ENCODE data around the gene PPP2R2B.

PPP2R2B gene

DNA sequence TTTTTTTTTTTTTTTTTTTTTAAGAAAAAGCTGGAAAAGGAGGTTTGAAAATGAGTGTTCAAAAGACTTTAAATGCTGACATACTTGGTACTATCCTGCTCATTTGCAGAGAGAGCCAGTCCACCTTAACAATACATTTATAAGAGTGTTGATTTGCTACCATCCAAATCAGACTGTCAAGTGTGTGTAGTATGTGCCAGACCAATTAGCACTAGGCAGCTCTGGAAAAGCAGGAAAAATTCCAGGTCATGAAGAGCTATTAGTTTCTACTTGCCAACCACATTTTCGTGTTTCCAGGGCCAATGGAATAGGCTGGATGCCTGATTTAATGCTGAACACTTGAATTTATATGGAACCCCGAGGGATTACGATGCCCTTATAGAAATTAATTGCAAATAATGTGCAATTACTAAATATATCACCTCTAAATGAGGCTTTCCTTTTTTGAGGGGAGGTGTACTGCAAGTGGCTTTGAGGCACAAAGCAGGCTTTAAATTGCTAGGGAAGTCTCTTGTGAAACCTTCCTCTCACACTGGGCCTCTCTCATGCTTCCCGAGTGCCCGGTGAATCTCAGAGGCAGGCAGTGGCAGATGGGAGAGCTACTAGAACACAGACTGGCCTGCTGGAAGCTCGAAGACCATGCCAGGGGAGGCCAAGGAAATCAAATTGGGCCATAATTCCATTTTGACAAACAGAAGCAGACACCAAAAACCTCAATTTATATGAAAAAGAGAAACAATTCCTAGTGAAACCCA, 178.7 kb downstream of the PPP2R2B start:
- TF ChIP-seq CTCF (IDR thresholded peaks at IDR 0.05): no peak
- no peak overlapping the region for H3K27ac ChIP-seq
- H3K4me3 ChIP-seq: no peak overlapping the region
- no peak for DNase-seq (ENCODE audit: low spot score)

GRCh38 chr5:146699138-146699537, 179.4 kb downstream of the PPP2R2B start:
- no peak for TF ChIP-seq CTCF (IDR thresholded peaks at IDR 0.05)
- Histone ChIP-seq H3K27ac (no peak overlapping the region), H3K4me3 (no peak overlapping the region)
- no peak for DNase-seq (ENCODE audit: low spot score)

GRCh38 chr5:146698651-146699050, 179.9 kb downstream of the PPP2R2B start:
- no peak for DNase-seq (ENCODE audit: low spot score)
- no peak for TF ChIP-seq CTCF (IDR thresholded peaks at IDR 0.05)
- Histone ChIP-seq H3K27ac (no peak overlapping the region), H3K4me3 (no peak overlapping the region)

- H3K27ac ChIP-seq: no peak overlapping the region
- no peak for DNase-seq (ENCODE audit: low spot score)
- no peak overlapping the region for H3K4me3 ChIP-seq
- no peak for TF ChIP-seq CTCF (IDR thresholded peaks at IDR 0.05)
Observed at GRCh38 chr5:146697211-146697610, 181.3 kb downstream of the PPP2R2B start.

DNA sequence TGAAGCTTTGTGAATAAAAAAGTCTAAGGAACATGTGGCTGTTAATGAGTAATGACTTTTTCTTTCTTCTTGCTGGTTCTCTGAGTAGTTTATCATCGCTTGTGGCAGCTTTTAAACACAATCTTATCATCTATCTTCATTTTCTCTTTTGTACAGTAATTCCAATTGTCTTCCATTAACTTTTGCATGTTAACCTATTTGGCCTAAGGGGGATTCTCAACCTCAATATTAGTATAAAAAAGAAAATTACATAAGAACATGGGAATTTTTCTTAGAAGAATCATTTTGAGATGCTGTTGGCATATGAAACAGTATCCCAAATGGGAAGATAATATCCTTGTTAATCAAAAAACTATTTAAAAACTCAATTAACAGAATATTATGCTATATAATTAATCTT, 182.9 kb downstream of the PPP2R2B start:
- Histone ChIP-seq H3K4me3 (no peak overlapping the region), H3K27ac (no peak overlapping the region)
- TF ChIP-seq CTCF (IDR thresholded peaks at IDR 0.05): no peak
- DNase-seq (ENCODE audit: low spot score): no peak

GRCh38 chr5:146690880-146691355, 187.6 kb downstream of the PPP2R2B start:
- DNase-seq (ENCODE audit: low spot score): no peak
- no peak overlapping the region for H3K4me3 ChIP-seq
- TF ChIP-seq CTCF (IDR thresholded peaks at IDR 0.05): no peak
- no peak overlapping the region for H3K27ac ChIP-seq

DNA sequence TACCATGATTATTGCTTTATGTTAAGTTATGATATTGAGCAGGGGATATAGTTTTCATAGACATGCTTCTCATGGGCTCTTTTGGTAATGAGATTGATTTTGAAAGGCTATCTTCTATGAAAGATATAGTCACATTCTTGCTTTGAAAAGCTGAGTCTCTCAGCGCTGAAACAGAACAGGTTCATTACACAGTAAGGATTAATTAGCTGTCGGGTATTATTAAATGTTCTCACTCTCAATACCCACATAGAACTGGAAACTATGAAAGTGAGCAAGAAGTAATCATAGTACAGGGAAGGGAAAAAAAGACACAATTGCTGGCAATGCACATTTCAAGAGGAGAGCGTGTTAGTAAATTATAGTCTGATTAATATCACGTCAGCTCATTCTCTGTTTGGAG, 190.9 kb downstream of the PPP2R2B start:
- H3K27ac ChIP-seq: no peak overlapping the region
- DNase-seq (ENCODE audit: low spot score): no peak
- H3K4me3 ChIP-seq: no peak overlapping the region
- no peak for TF ChIP-seq CTCF (IDR thresholded peaks at IDR 0.05)
